HepG2 (cell line): ENCODE results near the gene TEAD1. TPM values are rescaled to one million over a fixed set of nuclear protein-coding genes. Genes with fewer than 3 reads are reported as not detected.

Experiments
- ATAC-seq: fragments of 200-7000 bp; cut with Tn5 transposase; 3 replicates; pipeline ENCODE4 v1.9.1; 2020; ENCODE audit warnings: mild to moderate bottlenecking, moderate library complexity
- BruUV-seq: library from RNA; stranded (reverse); fragments of 400-500 nt; replicated peaks from 2 replicates; lab custom pipeline; 2021; lab: Mats Ljungman, UMichigan
- CTCF ChIA-PET: fragments of 300-600 bp; formaldehyde crosslinking; extraction: SDS; loops from one replicate; lab custom pipeline; 2021; ENCODE audit warnings: low total read pairs, inconsistent platforms, low intra/inter-chr PET ratio; lab: Yijun Ruan, JAX
- POLR2A ChIA-PET: fragments of 350-600 bp; sonication (Branson Sonifier 250); formaldehyde crosslinking; loops from one replicate; lab custom pipeline; 2020; ENCODE audit warnings: antibody characterized with exemption, inconsistent platforms; lab: Yijun Ruan, JAX
- DNase-seq: peaks from one replicate; pipeline ENCODE4 v3.0.0-alpha.2; 2015; ENCODE audit warnings: low spot score
- FAIRE-seq: peaks from 3 replicates; lab custom pipeline; 2011; peaks lifted over from hg19 to GRCh38; lab: Jason Lieb, UNC
- H2AFZ ChIP-seq: one replicate; pipeline ENCODE4 v1.6.1; 2011; ENCODE audit warnings: low read length, inconsistent platforms
- H3K27ac ChIP-seq: fragments of 300-600 bp; 3 replicates; pipeline ENCODE4 v1.8.0; 2011; ENCODE audit warnings: mixed run types, mild to moderate bottlenecking, mixed read lengths, low read length, inconsistent platforms; ENCODE audit not compliant: insufficient read depth; ENCODE audit errors: extremely low read length
- H3K27me3 ChIP-seq, 2 experiments: fragments of 200-600 bp in 1 of 2; 2 replicates in 1 of 2; 3 replicates in 1 of 2; pipeline versions ENCODE4 v1.6.0 to v1.8.0; 2011; ENCODE audit warnings: low read length in 2 of 2, mild to moderate bottlenecking in 2 of 2, moderate library complexity in 2 of 2, inconsistent platforms in 1 of 2; ENCODE audit not compliant: insufficient read depth in 2 of 2, control insufficient read depth in 1 of 2
- H3K36me3 ChIP-seq, 2 experiments: fragments of 200-600 bp in 1 of 2; replicated peaks in 1 of 2; 2 replicates in 1 of 2; 3 replicates in 1 of 2; pipeline versions ENCODE4 v1.5.1 to v1.8.0; 2011; ENCODE audit warnings: low read length in 2 of 2, inconsistent platforms in 1 of 2; ENCODE audit not compliant: insufficient read depth in 2 of 2, control insufficient read depth in 1 of 2
- H3K4me1 ChIP-seq: 2 replicates; pipeline ENCODE4 v1.5.1; 2012; ENCODE audit warnings: low read length, inconsistent platforms; ENCODE audit not compliant: insufficient read depth
- H3K4me2 ChIP-seq: 2 replicates; pipeline ENCODE4 v1.6.0; 2011; ENCODE audit warnings: low read depth, low read length, inconsistent platforms
- H3K4me3 ChIP-seq, 3 experiments: fragments of 200-600 bp in 1 of 3; sonication (generic), shearing (Covaris generic) in 1 of 3; replicated peaks in 1 of 3; 2 replicates each; pipeline ENCODE4 v1.5.1; 2011 to 2016; ENCODE audit warnings: low read length in 3 of 3, inconsistent platforms in 2 of 3, low read depth in 2 of 3, mild to moderate bottlenecking in 2 of 3, control low read depth in 1 of 3, mixed read lengths in 1 of 3; ENCODE audit not compliant: insufficient read depth in 1 of 3
- H3K79me2 ChIP-seq: one replicate; pipeline ENCODE4 v1.6.1; 2011; ENCODE audit warnings: low read length, inconsistent platforms; ENCODE audit not compliant: insufficient read depth
- H3K9ac ChIP-seq: 2 replicates; pipeline ENCODE4 v1.6.0; 2011; ENCODE audit warnings: mild to moderate bottlenecking, low read depth, low read length, inconsistent platforms; ENCODE audit not compliant: insufficient read depth
- H3K9me3 ChIP-seq: 2 replicates; pipeline ENCODE4 v1.5.1; 2012; ENCODE audit warnings: mild to moderate bottlenecking, low read length
- H4K20me1 ChIP-seq: 2 replicates; pipeline ENCODE4 v1.6.0; 2011; ENCODE audit warnings: inconsistent platforms, mild to moderate bottlenecking, low read length, moderate library complexity; ENCODE audit not compliant: insufficient read depth
- GABPB1 ChIP-seq: IDR thresholded peaks from 2 replicates; pipeline ENCODE4 v1.6.1; 2016; ENCODE audit warnings: mild to moderate bottlenecking, missing genetic modification reagents, moderate library complexity, missing compliant biosample characterization
- NAIF1 ChIP-seq: sonication (generic); formaldehyde crosslinking; IDR thresholded peaks from 2 replicates; pipeline ENCODE4 v1.5.0; 2020; ENCODE audit warnings: mild to moderate bottlenecking, missing genetic modification reagents, borderline replicate concordance
- WGBS: methylation state at CpG from one replicate; pipeline ENCODE4 v1.1.6; 2017; ENCODE audit warnings: low lambda C conversion rate; 5-methylcytosine and 5-hydroxymethylcytosine counted together
- in situ Hi-C: cut with HindIII; loops from 2 replicates; pipeline ENCODE4 v1.10.0; 2017; ENCODE audit warnings: low pct_unique_long_range_greater_than_20kb; ENCODE audit not compliant: extremely low pct_ligation_motif_present
- intact Hi-C: fragments of 100-400 bp; cut with micrococcal nuclease; formaldehyde crosslinking; loops from one replicate; pipeline ENCODE4 v1.10.0; 2022; ENCODE audit not compliant: unreplicated experiment
- polyA plus RNA-seq, 8 experiments: library from polyadenylated mRNA; depleted of rRNA in 3 of 8; stranded (reverse) in 7 of 8; unstranded in 1 of 8; fragments of >200 nt; fragmentation: Illumina TruSeq in 4 of 8; extraction: Trizol in 4 of 8; gene quantifications; 2 replicates each; pipeline versions ENCODE4 v1.2.1 to v1.2.3, GENCODE V29; 2011 to 2016; ENCODE audit warnings: low read depth in 4 of 8, missing spikeins in 1 of 8, mixed read lengths in 1 of 8; ENCODE audit not compliant: insufficient read depth in 1 of 8
- total RNA-seq, 5 experiments: library from RNA; depleted of rRNA; stranded (reverse); fragments of >200 nt; fragmentation: Illumina TruSeq; extraction: Trizol; gene quantifications; 2 replicates each; pipeline ENCODE4 v1.2.3, GENCODE V29; 2016; ENCODE audit warnings: low read depth in 1 of 5
- TF ChIP-seq, protein P1 (sequence below): IDR thresholded peaks from 2 replicates; pipeline ENCODE4 v1.6.1; 2016; ENCODE audit warnings: missing compliant biosample characterization, missing genetic modification reagents, borderline replicate concordance
- TF ChIP-seq, protein P2 (sequence below): sonication (generic); formaldehyde crosslinking; IDR thresholded peaks from 2 replicates; pipeline ENCODE4 v1.4.0; 2020; ENCODE audit warnings: missing genetic modification reagents; ENCODE audit errors: not compliant biosample characterization
- TF ChIP-seq, protein P3 (sequence below): sonication (generic); formaldehyde crosslinking; IDR thresholded peaks from 2 replicates; pipeline ENCODE4 v1.8.0; 2023; ENCODE audit warnings: mild to moderate bottlenecking, missing genetic modification reagents

TEAD1 gene
- total and polyA plus RNA-seq, 2 of the 13 experiments (the other 11 are each of a cell fraction or from before 2014, with no cell fraction given): 20.1 to 30.5 TPM

DNA sequence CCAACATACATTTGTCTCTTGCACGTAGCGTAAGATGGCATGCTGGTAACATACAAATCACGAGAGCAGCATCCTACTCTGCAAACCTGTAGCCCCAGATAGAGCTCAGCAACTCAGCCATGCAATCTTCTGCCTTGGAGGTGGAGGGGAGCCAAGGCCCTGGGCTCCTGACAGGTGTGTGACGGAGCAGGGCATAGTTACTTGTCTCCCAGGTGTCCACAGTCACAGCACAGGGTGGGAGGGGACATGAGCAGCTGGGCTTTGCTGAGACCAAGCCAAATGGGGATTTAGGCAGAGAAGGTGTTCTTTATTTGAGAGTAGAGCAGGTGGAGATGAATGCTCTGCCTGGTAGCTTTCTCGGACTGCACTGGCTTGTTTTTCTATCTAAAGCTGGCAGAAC, 111.7 kb downstream of the TEAD1 start:
- H3K36me3 ChIP-seq: peaks cover 1 to 2% of the 10 kb centered on the region in 2 experiments; a peak in 4 of 5 replicates
- TF ChIP-seq, protein P1, sequence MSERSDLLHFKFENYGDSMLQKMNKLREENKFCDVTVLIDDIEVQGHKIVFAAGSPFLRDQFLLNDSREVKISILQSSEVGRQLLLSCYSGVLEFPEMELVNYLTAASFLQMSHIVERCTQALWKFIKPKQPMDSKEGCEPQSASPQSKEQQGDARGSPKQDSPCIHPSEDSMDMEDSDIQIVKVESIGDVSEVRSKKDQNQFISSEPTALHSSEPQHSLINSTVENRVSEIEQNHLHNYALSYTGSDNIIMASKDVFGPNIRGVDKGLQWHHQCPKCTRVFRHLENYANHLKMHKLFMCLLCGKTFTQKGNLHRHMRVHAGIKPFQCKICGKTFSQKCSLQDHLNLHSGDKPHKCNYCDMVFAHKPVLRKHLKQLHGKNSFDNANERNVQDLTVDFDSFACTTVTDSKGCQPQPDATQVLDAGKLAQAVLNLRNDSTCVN (CRISPR knock-in tag): no peak
- TF ChIP-seq, protein P2, sequence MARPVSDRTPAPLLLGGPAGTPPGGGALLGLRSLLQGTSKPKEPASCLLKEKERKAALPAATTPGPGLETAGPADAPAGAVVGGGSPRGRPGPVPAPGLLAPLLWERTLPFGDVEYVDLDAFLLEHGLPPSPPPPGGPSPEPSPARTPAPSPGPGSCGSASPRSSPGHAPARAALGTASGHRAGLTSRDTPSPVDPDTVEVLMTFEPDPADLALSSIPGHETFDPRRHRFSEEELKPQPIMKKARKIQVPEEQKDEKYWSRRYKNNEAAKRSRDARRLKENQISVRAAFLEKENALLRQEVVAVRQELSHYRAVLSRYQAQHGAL (CRISPR knock-in tag): no peak
- TF ChIP-seq NAIF1 (CRISPR knock-in tag) (no peak), GABPB1 (CRISPR knock-in tag) (no peak)
- TF ChIP-seq, protein P3, sequence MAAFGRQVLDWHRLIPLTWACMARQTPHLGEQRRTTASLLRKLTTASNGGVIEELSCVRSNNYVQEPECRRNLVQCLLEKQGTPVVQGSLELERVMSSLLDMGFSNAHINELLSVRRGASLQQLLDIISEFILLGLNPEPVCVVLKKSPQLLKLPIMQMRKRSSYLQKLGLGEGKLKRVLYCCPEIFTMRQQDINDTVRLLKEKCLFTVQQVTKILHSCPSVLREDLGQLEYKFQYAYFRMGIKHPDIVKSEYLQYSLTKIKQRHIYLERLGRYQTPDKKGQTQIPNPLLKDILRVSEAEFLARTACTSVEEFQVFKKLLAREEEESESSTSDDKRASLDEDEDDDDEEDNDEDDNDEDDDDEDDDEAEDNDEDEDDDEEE (CRISPR knock-in tag): no peak
- no peaks in the 10 kb centered on the region for H3K4me1 ChIP-seq
- BruUV-seq: no TSS peak
- H3K9ac ChIP-seq: no peak overlapping the region
- 94% methylated on average over 5 of the region's 5 CpGs for WGBS
- H2AFZ ChIP-seq: no peak overlapping the region
- in situ Hi-C loops (no loop called here), intact Hi-C loops (no loop called here)
- no peaks in the 10 kb centered on the region for H3K9me3 ChIP-seq
- FAIRE-seq (no peak), ATAC-seq (no peak), DNase-seq (no peak)
- H3K4me3 ChIP-seq: no peak overlapping the region
- H4K20me1 ChIP-seq: no peaks in the 10 kb centered on the region
- no peak overlapping the region for H3K27ac ChIP-seq
- no peak overlapping the region for H3K4me2 ChIP-seq
- ChIA-PET POLR2A (no interaction called here), CTCF (no interaction called here)
- no peaks in the 10 kb centered on the region for H3K27me3 ChIP-seq
- peaks cover 8% of the 10 kb centered on the region for H3K79me2 ChIP-seq
